ENCODE measurements around the gene LDLRAD4. TPM values are rescaled to one million over a fixed set of nuclear protein-coding genes. Genes with fewer than 3 reads are reported as not detected.

LDLRAD4 gene
- total RNA-seq, 1 donor from 2014 or later: 30.5 TPM

GRCh38 chr18:13513021-13513420 is 294.5 kb downstream of the LDLRAD4 start:
- Mint-ChIP-seq H3K27ac (no peak overlapping the region), H3K4me3 (ENCODE audit: low read depth) (no peak overlapping the region), H3K9me3 (peaks cover 1% of the 10 kb centered on the region), H3K27me3 (ENCODE audit: low read depth) (no peaks in the 10 kb centered on the region), H3K36me3 (ENCODE audit: low read depth) (peaks cover 32% of the 10 kb centered on the region), H3K4me1 (ENCODE audit: low read depth) (peaks cover 16% of the 10 kb centered on the region)
- intact Hi-C loops (cut with micrococcal nuclease): no loop called here
- DNase-seq (ENCODE audit: low spot score): no peak

- H3K27ac Mint-ChIP-seq: no peak overlapping the region
- no peaks in the 10 kb centered on the region for H3K27me3 Mint-ChIP-seq (ENCODE audit: low read depth)
- H3K9me3 Mint-ChIP-seq: peaks cover 5% of the 10 kb centered on the region
- H3K4me3 Mint-ChIP-seq (ENCODE audit: low read depth): no peak overlapping the region
- peaks cover 16% of the 10 kb centered on the region for H3K4me1 Mint-ChIP-seq (ENCODE audit: low read depth)
- DNase-seq (ENCODE audit: low spot score): no peak
- peaks cover 37% of the 10 kb centered on the region for H3K36me3 Mint-ChIP-seq (ENCODE audit: low read depth)
- intact Hi-C loops (cut with micrococcal nuclease): no loop called here
These were observed 294.9 kb downstream of the LDLRAD4 start for GRCh38 chr18:13513481-13513880.

- H3K9me3 Mint-ChIP-seq: peaks cover 5% of the 10 kb centered on the region
- H3K4me3 Mint-ChIP-seq (ENCODE audit: low read depth): no peak overlapping the region
- DNase-seq (ENCODE audit: low spot score): no peak
- H3K4me1 Mint-ChIP-seq (ENCODE audit: low read depth): peaks cover 14% of the 10 kb centered on the region
- H3K27me3 Mint-ChIP-seq (ENCODE audit: low read depth): no peaks in the 10 kb centered on the region
- intact Hi-C loops (cut with micrococcal nuclease): no loop called here
- H3K36me3 Mint-ChIP-seq (ENCODE audit: low read depth): peaks cover 36% of the 10 kb centered on the region
- no peak overlapping the region for H3K27ac Mint-ChIP-seq
These were observed 296.0 kb downstream of the LDLRAD4 start for GRCh38 chr18:13514558-13514957.

DNA sequence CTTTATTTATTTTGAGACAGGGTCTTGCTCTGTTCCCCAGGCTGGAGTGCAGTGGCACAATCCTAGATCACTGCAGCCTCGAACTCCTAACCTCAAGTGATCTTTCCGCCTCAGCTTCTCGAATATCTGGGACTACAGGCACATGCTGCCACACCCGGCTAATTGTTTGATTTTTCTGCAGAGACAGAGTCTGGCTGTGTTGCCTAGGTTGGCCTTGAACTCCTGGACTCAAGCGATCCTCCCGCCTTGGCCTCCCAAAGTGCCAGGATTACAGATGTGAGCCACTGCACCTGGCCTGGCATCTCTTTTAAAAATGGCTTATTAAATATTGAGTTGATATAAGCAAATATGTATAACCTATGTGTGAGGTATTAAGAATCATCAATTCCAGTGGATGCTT is 298.3 kb downstream of the LDLRAD4 start:
- intact Hi-C loops (cut with micrococcal nuclease): no loop called here
- Mint-ChIP-seq H3K36me3 (ENCODE audit: low read depth) (peaks cover 33% of the 10 kb centered on the region), H3K27ac (no peak overlapping the region)

GRCh38 chr18:13517369-13517768 is 298.8 kb downstream of the LDLRAD4 start:
- intact Hi-C loops (cut with micrococcal nuclease): no loop called here
- Mint-ChIP-seq H3K27me3 (ENCODE audit: low read depth) (no peaks in the 10 kb centered on the region), H3K4me3 (ENCODE audit: low read depth) (no peak overlapping the region), H3K36me3 (ENCODE audit: low read depth) (peaks cover 33% of the 10 kb centered on the region), H3K9me3 (peaks cover 5% of the 10 kb centered on the region), H3K27ac (no peak overlapping the region), H3K4me1 (ENCODE audit: low read depth) (peaks cover 8% of the 10 kb centered on the region)
- DNase-seq (ENCODE audit: low spot score): no peak

More for the DNA sequence above, 298.3 kb downstream of the LDLRAD4 start:
- DNase-seq (ENCODE audit: low spot score): no peak
- H3K4me1 Mint-ChIP-seq (ENCODE audit: low read depth): peaks cover 13% of the 10 kb centered on the region
- H3K4me3 Mint-ChIP-seq (ENCODE audit: low read depth): no peak overlapping the region
- H3K27me3 Mint-ChIP-seq (ENCODE audit: low read depth): no peaks in the 10 kb centered on the region
- H3K9me3 Mint-ChIP-seq: peaks cover 5% of the 10 kb centered on the region

DNA sequence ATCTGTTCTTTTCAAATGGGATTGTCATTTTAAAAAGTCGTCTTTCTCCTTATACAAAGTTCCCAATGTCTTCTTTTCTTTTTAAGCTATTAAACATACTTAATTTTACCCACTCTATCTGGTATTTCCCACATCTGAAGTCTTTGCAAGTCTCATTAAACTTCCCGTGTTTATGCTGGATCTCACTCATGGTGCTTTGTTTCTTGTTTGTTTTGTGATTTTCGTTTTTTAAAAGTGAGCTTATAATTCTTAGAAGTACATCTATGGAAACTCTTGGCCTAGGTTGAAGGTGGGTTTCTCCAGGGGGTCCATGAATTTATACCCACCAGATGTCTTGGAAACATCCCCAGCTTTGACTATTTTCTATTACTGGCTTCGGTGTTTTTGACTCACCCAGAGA is 299.8 kb downstream of the LDLRAD4 start:
- Mint-ChIP-seq H3K9me3 (peaks cover 5% of the 10 kb centered on the region), H3K27me3 (ENCODE audit: low read depth) (no peaks in the 10 kb centered on the region), H3K36me3 (ENCODE audit: low read depth) (peaks cover 33% of the 10 kb centered on the region), H3K4me3 (ENCODE audit: low read depth) (no peak overlapping the region), H3K27ac (no peak overlapping the region), H3K4me1 (ENCODE audit: low read depth) (no peaks in the 10 kb centered on the region)
- intact Hi-C loops (cut with micrococcal nuclease): no loop called here
- DNase-seq (ENCODE audit: low spot score): no peak

DNA sequence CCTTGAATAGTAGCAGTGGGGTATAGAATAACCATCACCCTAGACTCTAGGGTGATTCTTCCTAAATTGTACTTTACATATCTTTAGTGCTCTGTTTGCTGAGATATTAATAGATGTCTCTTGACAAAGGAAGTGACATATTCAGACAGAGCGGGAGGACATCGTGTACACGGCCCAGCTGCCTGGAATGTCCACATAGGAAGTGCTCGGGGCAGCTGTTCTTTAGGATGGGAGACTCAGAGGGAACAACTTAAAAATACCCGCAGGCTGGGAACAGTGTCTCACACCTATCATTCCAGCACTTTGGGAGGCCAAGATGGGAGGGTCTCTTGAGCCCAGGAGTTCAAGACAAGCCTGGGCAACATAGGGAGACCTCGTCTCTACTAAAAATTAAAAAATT is 301.7 kb downstream of the LDLRAD4 start:
- Mint-ChIP-seq H3K27ac (no peak overlapping the region), H3K27me3 (ENCODE audit: low read depth) (no peaks in the 10 kb centered on the region), H3K9me3 (peaks cover 5% of the 10 kb centered on the region), H3K4me1 (ENCODE audit: low read depth) (no peaks in the 10 kb centered on the region), H3K36me3 (ENCODE audit: low read depth) (peaks cover 20% of the 10 kb centered on the region), H3K4me3 (ENCODE audit: low read depth) (no peak overlapping the region)
- no peak for DNase-seq (ENCODE audit: low spot score)
- intact Hi-C loops (cut with micrococcal nuclease): no loop called here

GRCh38 chr18:13520741-13521140 is 302.2 kb downstream of the LDLRAD4 start:
- Mint-ChIP-seq H3K4me3 (ENCODE audit: low read depth) (no peak overlapping the region), H3K27me3 (ENCODE audit: low read depth) (no peaks in the 10 kb centered on the region), H3K27ac (no peak overlapping the region), H3K9me3 (peaks cover 5% of the 10 kb centered on the region), H3K36me3 (ENCODE audit: low read depth) (peaks cover 17% of the 10 kb centered on the region), H3K4me1 (ENCODE audit: low read depth) (no peaks in the 10 kb centered on the region)
- DNase-seq (ENCODE audit: low spot score): no peak
- intact Hi-C loops (cut with micrococcal nuclease): no loop called here

GRCh38 chr18:13521418-13521817 is 302.9 kb downstream of the LDLRAD4 start:
- intact Hi-C loops (cut with micrococcal nuclease): no loop called here

GRCh38 chr18:13522256-13522655 is 303.7 kb downstream of the LDLRAD4 start:
- peaks cover 5% of the 10 kb centered on the region for H3K9me3 Mint-ChIP-seq

More at GRCh38 chr18:13521418-13521817, 302.9 kb downstream of the LDLRAD4 start:
- Mint-ChIP-seq H3K27me3 (ENCODE audit: low read depth) (no peaks in the 10 kb centered on the region), H3K4me3 (ENCODE audit: low read depth) (no peak overlapping the region), H3K4me1 (ENCODE audit: low read depth) (no peaks in the 10 kb centered on the region), H3K36me3 (ENCODE audit: low read depth) (peaks cover 17% of the 10 kb centered on the region), H3K27ac (no peak overlapping the region), H3K9me3 (peaks cover 5% of the 10 kb centered on the region)
- no peak for DNase-seq (ENCODE audit: low spot score)

DNA sequence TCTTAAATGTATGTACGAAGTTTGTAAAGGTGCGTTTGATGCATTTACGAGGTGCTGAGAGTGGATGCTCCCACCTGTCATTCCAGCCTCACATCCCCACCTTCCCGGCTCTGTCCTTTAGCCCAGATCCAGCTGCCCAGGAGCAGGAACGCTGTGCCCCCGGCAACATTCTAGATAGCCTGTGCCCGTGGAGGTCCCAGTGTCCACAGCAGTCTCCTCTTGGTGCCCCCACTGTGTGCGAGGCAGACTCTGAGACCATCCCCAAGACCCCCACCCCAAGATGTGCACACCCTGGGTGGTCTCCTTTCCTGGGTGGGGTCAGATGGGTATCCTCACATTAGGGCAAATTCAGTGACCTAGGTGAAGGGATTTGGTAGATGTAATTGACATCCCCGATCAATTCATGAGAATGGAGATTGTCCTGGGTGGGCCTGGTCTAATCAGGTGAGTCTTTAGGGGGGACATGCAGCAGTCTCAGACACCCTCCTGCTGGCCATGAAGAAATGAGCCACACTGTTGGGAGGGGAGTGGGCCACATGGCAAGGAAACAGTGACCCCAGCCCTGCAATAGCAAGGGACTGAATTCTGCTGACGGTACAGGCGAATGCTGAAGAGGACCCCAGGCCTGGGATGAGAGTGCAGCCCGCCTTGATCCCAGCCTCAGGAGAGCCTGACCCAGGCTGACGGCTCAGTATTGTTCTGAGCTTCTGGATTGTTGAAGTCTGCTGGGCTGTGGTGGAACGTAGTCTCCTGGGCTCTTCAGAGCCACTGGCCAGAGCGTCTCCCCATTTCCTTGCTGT is 304.5 kb downstream of the LDLRAD4 start:
- intact Hi-C loops (cut with micrococcal nuclease): no loop called here
- peaks cover 3% of the 10 kb centered on the region for H3K9me3 Mint-ChIP-seq
- peaks cover 3% of the 10 kb centered on the region for H3K4me1 Mint-ChIP-seq (ENCODE audit: low read depth)
- H3K36me3 Mint-ChIP-seq (ENCODE audit: low read depth): peaks cover 8% of the 10 kb centered on the region
- no peak overlapping the region for H3K4me3 Mint-ChIP-seq (ENCODE audit: low read depth)
- no peak overlapping the region for H3K27ac Mint-ChIP-seq
- no peaks in the 10 kb centered on the region for H3K27me3 Mint-ChIP-seq (ENCODE audit: low read depth)
- no peak for DNase-seq (ENCODE audit: low spot score)

More at GRCh38 chr18:13522256-13522655, 303.7 kb downstream of the LDLRAD4 start:
- no peaks in the 10 kb centered on the region for H3K27me3 Mint-ChIP-seq (ENCODE audit: low read depth)
- intact Hi-C loops (cut with micrococcal nuclease): no loop called here
- no peak overlapping the region for H3K4me3 Mint-ChIP-seq (ENCODE audit: low read depth)
- peaks cover 3% of the 10 kb centered on the region for H3K4me1 Mint-ChIP-seq (ENCODE audit: low read depth)
- H3K27ac Mint-ChIP-seq: no peak overlapping the region
- no peak for DNase-seq (ENCODE audit: low spot score)
- peaks cover 14% of the 10 kb centered on the region for H3K36me3 Mint-ChIP-seq (ENCODE audit: low read depth)

DNA sequence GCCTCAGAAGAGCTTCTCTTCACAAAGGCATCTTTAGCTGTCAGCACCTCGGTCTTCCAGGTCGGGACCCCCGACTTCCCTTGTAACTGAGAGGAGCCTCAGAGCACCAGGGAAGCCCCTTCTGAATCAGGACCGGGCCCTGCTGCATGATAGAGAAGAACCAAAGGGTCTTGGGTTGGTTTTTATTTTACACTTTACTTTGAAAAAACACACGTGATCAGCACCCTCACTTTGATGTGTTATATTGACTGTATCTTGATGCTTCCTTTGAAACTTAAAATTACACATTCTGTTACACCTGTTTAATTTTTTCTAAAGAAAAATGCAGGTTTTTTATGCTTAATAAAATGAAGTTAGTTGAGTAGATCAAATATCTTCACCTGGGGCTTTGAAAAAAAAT is 305.5 kb downstream of the LDLRAD4 start:
- intact Hi-C loops (cut with micrococcal nuclease): no loop called here
- H3K4me1 Mint-ChIP-seq (ENCODE audit: low read depth): peaks cover 3% of the 10 kb centered on the region
- no peak overlapping the region for H3K4me3 Mint-ChIP-seq (ENCODE audit: low read depth)
- H3K9me3 Mint-ChIP-seq: no peaks in the 10 kb centered on the region
- no peak overlapping the region for H3K27ac Mint-ChIP-seq
- DNase-seq (ENCODE audit: low spot score): no peak
- H3K36me3 Mint-ChIP-seq (ENCODE audit: low read depth): no peaks in the 10 kb centered on the region
- H3K27me3 Mint-ChIP-seq (ENCODE audit: low read depth): no peaks in the 10 kb centered on the region

- no peak for DNase-seq (ENCODE audit: low spot score)
- intact Hi-C loops (cut with micrococcal nuclease): no loop called here
- Mint-ChIP-seq H3K36me3 (ENCODE audit: low read depth) (no peaks in the 10 kb centered on the region), H3K27me3 (ENCODE audit: low read depth) (no peaks in the 10 kb centered on the region), H3K27ac (no peak overlapping the region), H3K4me3 (ENCODE audit: low read depth) (no peak overlapping the region), H3K4me1 (ENCODE audit: low read depth) (peaks cover 3% of the 10 kb centered on the region), H3K9me3 (no peaks in the 10 kb centered on the region)
These were observed 306.3 kb downstream of the LDLRAD4 start for GRCh38 chr18:13524811-13525210.
